ENCODE measurements around the gene ZNF346. TPM values are rescaled to one million over a fixed set of nuclear protein-coding genes. Genes with fewer than 3 reads are reported as not detected.

Gene ZNF346
- total and polyA plus RNA-seq, 2 experiments from 2014 or later: 32.5 TPM

- H3K36me3 ChIP-seq: no peaks in the 10 kb centered on the region
- DNase-seq (ENCODE audit: low read depth in 1 of 2, low spot score in 1 of 2): no peak
- H3K27me3 ChIP-seq: peaks cover 3% of the 10 kb centered on the region
- TF ChIP-seq CTCF (IDR thresholded peaks at IDR 0.05; ENCODE audit: low read depth, low read length): no peak
- H3K27ac ChIP-seq: no peak overlapping the region
- H3K4me3 ChIP-seq: no peak overlapping the region
- no peaks in the 10 kb centered on the region for H3K4me1 ChIP-seq (ENCODE audit: low read depth)
- H3K9me3 ChIP-seq (ENCODE audit: low read depth): no peaks in the 10 kb centered on the region
Observed at GRCh38 chr5:177093082-177093712, 70.7 kb downstream of the ZNF346 start.

GRCh38 chr5:177093803-177094202 lies 71.3 kb downstream of the ZNF346 start:
- H3K4me1 ChIP-seq (ENCODE audit: low read depth): no peaks in the 10 kb centered on the region
- H3K27ac ChIP-seq: no peak overlapping the region
- no peaks in the 10 kb centered on the region for H3K9me3 ChIP-seq (ENCODE audit: low read depth)
- no peak overlapping the region for H3K4me3 ChIP-seq
- H3K27me3 ChIP-seq: peaks cover 3% of the 10 kb centered on the region
- H3K36me3 ChIP-seq: no peaks in the 10 kb centered on the region
- TF ChIP-seq CTCF (IDR thresholded peaks at IDR 0.05; ENCODE audit: low read depth, low read length): no peak
- DNase-seq (ENCODE audit: low read depth in 1 of 2, low spot score in 1 of 2): no peak

- Histone ChIP-seq H3K4me1 (ENCODE audit: low read depth) (no peaks in the 10 kb centered on the region), H3K4me3 (no peak overlapping the region), H3K27ac (no peak overlapping the region), H3K36me3 (no peaks in the 10 kb centered on the region), H3K27me3 (peaks cover 3% of the 10 kb centered on the region), H3K9me3 (ENCODE audit: low read depth) (no peaks in the 10 kb centered on the region)
- TF ChIP-seq CTCF (IDR thresholded peaks at IDR 0.05; ENCODE audit: low read depth, low read length): no peak
- peak in 1 of 2 donors; percentile 95 for DNase-seq (ENCODE audit: low read depth in 1 of 2, low spot score in 1 of 2)
Observed at GRCh38 chr5:177094224-177095087, 72.0 kb downstream of the ZNF346 start.

GRCh38 chr5:177095088-177095669 lies 72.7 kb downstream of the ZNF346 start:
- H3K4me3 ChIP-seq: no peak overlapping the region
- H3K27me3 ChIP-seq: peaks cover 4% of the 10 kb centered on the region
- H3K36me3 ChIP-seq: no peaks in the 10 kb centered on the region
- no peaks in the 10 kb centered on the region for H3K9me3 ChIP-seq (ENCODE audit: low read depth)
- no peak overlapping the region for H3K27ac ChIP-seq
- no peaks in the 10 kb centered on the region for H3K4me1 ChIP-seq (ENCODE audit: low read depth)
- no peak for TF ChIP-seq CTCF (IDR thresholded peaks at IDR 0.05; ENCODE audit: low read depth, low read length)
- no peak for DNase-seq (ENCODE audit: low read depth in 1 of 2, low spot score in 1 of 2)

- Histone ChIP-seq H3K27ac (no peak overlapping the region), H3K9me3 (ENCODE audit: low read depth) (no peaks in the 10 kb centered on the region), H3K36me3 (no peaks in the 10 kb centered on the region), H3K4me1 (ENCODE audit: low read depth) (no peaks in the 10 kb centered on the region), H3K27me3 (peaks cover 5% of the 10 kb centered on the region), H3K4me3 (no peak overlapping the region)
- TF ChIP-seq CTCF (IDR thresholded peaks at IDR 0.05; ENCODE audit: low read depth, low read length): no peak
- DNase-seq (ENCODE audit: low read depth in 1 of 2, low spot score in 1 of 2): no peak
Observed at GRCh38 chr5:177096162-177097015, 73.9 kb downstream of the ZNF346 start.
